Stimulated activated CD4-positive, alpha-beta T cell treated with anti-CD3 and anti-CD28 coated beads, Interleukin-1b, Interleukin-23, amount 100 ng/mL, for 1 hour (primary cell): ENCODE data around the gene OAS1.
"Not testable (repeated sequence)": the region's sequence is repeated elsewhere in the genome, so short reads cannot be mapped to it uniquely, and the experiment has no call there.

Experiments used
- DNase-seq, 2 donors: peaks; one replicate each; pipeline ENCODE4 v3.0.0-alpha.2; 2020; ENCODE audit warnings: low read depth in 2 of 2

OAS1 gene

DNA sequence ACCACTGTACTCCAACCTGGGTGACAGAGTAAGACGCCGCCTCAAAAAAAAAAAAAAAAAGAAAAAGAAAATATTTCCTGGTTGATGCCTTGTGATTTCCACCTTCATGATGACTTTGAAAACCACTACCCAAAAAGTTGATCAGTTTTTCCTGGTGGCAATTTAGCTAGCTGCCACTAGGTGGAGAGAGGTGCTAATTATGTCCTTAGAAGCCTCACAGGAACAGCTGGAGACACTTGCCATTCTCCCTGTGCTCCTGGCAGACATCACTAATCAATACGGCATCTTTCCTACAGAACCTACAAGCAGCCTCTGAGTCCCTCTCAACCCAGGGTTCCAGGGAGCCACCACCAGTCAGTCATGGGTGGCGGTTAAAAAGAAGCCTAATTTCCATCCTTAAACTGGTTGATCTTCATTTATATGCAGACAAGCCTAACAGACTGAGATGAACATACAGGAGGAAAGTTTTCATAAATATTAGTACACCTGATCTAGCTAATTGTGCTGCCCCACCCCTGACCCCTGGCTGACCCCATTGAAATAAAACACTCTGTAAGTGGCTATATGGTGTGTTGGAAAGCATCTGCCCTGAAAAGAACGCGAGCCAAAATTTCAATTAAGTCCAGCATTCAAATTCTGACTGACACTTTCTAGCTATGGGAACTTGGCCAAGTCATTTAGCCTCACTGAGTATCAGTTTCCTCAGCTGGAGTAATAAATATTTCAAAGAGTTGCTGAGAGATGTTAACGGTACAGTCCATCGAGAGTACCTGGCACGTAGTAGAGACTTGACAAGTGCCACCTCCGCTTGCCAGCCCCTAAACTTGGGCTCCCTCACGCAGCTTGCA is 6.2 kb upstream of the OAS1 start:
- no peak for DNase-seq

DNA sequence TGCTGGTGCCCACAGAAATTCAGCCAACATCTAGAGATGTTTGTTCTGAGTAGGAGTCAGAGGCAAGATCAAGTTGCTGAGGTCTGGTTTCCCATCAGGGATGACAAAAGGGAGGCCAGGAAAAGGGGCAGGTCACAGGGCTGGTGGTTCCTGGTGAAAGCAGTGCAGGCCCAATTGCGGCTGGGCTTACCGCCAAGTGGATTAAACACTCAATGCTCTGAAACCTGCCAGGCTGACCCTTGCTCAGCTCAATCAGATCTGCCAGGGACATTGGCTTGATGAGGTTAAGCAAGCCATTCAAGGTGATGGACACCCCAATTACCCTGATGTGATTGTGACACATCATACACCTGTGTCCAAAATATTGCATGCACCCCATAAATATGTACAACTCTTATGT is 5.5 kb upstream of the OAS1 start:
- DNase-seq: no peak

DNA sequence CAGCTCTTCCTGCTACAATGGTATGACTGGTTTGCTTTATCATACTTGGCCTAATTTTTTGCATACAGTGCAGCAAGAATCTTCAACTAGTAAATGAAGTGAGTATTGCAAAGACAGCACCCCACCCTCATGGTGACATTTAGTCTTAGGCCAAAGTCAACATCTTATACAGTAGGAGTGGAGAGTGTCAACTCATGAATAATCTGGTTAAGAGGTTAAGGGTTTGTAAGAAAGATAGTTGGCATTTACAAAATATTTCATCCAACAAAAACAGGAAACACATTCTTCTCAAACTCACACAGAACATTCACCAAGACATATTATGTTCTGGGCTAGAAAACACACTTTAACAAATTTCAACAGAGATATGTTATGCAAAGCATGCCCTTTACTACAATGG is 2.2 kb upstream of the OAS1 start:
- DNase-seq: no peak

DNA sequence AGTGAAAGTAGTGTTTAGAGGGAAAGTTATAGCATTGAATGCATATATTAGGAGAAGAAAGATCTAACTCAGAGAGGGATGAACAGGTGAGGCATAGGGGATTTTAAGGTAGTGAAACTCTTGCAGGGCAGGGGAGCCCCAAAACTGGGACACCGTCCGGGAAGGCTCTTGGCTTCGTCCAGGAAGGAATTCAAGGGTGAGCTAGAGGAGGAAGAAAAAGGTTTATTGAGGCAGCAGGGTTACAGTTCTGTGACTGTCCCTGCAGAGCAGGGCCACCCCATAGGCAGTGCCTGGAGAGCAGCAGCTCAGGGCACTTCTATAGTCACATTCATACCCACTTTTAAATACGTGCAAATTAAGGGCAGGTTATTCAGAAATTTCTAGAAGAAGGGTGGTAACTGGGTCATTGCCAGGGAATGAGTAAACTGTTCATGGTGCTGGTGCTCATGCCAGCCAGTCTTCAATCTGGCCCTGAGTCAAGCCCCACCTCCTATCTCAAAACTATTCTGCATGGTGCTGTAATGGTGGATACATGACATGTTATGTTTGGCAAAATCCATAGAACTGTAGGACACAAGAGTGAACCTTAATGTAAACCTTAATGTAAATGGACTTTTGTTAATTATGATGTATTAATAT is 1.2 kb upstream of the OAS1 start:
- no peak for DNase-seq

DNA sequence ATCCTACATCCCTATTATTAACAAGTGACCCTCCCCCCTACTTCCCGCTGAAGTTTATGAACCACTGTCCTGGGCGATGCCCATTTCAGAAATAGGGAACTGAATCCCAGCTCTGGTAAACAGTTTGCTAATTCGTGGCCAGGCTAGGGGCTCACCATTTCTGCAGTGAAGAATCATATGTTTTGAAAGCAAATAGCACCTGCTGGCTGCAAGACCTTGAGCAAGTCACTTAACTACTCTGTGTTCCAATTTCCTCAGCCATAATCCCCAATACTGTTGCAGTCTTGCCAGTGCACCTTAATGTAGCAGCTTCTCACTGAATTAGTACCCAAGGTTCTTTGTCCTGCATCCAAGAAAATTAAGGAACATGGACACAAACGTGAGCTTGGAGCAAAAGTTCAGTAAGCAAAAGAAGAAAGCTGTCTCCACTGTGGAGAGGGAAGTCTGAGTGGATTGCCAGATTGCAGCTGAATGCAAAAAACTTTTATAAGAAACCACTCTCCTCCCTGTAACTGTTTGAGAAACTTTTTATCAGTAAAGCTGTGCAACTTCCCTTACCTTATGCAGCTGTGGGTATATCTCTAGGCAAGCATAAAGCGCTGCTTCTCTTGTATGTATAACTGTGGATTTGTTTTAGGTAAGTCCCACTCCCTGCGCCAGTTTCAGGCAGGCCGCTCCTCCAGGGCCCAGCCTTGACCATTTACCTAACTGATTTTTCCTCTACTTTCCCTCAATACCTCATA is 824 bp downstream of the OAS1 start:
- no peak for DNase-seq

DNA sequence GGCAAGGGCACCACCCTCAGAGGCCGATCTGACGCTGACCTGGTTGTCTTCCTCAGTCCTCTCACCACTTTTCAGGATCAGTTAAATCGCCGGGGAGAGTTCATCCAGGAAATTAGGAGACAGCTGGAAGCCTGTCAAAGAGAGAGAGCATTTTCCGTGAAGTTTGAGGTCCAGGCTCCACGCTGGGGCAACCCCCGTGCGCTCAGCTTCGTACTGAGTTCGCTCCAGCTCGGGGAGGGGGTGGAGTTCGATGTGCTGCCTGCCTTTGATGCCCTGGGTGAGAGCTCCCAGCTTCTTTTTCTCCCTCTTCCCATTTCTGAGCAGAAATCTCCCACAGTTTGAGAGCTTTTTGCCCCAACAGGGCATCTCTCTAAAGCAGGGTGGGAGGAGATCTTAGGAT is 1.8 kb downstream of the OAS1 start:
- no peak for DNase-seq

DNA sequence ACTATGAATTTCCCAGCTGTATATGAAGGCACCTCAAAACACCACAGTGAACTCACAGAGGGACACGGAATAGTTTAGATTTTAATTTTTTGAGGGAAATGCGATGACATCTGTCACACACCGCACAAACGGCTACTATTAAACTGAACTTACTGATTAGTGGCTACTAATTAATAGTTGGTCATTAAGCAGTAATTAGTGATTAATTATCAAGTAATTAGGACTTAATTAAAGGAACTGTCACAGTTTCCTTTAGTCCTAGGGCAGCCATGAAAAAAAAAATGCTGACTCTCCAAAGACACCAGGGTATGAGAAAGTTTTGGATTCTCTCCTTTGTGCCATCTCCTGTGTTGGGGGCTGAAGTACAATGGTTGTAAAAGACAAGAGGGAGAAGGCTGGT is 2.9 kb downstream of the OAS1 start:
- no peak for DNase-seq

DNA sequence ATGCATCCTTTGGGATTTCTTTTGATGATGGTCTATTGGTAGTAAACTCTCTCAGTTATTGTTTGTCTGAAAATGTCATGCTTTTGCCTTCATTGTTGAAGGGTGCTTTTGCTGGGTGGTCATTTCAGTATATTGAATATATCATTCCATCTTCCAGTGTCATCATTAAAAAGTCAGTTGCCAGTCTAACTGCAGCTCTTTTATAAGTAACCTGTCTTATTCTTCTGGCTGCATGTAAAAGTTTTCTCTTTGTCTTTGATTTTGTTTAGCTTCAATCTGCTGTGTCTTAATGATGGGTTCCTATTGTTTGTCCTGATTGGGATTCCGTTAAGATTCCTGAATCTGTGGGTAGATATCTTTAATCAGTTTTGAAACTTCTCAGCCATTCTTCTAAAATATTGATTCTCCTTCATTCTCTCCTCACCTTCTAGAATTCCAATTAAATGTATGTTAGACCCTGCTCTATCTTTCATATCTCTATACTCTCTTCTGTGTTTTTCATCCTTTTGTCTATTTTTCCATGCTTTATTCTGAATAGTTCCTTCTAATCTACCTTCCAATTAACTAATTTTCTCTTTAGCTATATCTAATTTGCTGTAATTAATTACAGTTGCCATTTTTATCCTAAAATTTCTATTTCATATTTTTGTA is 6.4 kb downstream of the OAS1 start:
- no peak for DNase-seq

DNA sequence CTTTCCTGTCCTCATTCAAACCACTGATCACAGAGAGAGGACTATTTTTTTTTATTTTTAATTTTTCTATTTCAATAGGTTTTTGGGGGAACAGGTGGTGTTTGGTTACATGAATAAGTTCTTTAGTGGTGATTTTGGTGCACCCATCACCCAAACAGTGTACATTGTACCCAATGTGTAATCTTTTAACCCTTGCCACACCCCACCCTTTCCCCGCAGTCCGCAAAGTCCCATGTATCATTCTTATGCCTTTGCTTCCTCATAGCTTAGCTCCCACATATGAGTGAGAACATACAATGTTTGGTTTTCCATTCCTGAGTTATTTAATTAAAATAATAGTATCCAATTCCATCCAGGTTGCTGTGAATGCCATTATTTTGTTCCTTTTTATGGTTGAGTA is 7.1 kb downstream of the OAS1 start:
- DNase-seq: not testable (repeated sequence)

DNA sequence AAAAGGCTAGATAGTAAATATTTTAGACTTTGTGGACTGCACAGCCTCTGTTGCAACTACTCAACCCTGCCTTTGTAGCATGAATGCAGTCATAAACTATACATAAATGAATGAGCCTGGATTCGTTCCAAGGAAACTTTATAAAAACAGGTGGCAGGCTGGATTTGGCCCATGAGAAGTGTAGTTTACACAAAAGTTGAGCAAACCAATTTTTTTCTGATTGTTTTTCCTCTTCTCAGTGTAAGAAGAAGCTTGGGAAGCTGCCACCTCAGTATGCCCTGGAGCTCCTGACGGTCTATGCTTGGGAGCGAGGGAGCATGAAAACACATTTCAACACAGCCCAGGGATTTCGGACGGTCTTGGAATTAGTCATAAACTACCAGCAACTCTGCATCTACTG is 9.5 kb downstream of the OAS1 start:
- no peak for DNase-seq

DNA sequence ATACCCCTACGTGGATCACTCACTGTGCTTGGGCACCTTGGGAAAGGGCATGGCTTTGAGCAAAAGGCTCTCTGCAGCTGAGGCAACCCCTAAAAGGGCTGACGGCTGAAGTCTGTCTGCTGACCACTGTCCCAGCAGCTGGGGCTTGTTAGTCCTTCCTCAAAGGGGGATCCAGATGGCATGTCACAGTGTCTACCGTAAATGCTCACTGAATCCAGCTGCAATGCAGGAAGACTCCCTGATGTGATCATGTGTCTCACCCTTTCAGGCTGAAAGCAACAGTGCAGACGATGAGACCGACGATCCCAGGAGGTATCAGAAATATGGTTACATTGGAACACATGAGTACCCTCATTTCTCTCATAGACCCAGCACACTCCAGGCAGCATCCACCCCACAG is 12.4 kb downstream of the OAS1 start:
- no peak for DNase-seq

DNA sequence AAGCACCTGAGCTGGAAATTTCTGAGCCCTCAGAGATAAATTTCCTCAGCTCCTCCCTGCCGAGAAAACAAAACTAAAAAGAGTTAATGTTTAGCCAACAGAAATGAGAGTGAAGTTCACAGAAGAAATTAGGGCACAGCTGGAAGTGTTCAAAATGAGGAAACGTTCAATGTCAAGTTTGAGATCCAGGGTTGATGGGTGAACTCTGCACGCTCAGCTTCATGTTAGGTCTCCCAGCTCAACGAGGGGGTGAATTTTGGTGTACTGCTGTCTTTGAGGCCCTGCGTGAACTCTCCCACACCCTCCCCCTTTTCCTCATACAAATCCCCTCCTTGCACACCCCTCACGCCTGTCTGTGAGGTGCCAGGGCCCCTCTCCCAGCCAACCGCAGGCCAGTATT is 18.2 kb downstream of the OAS1 start:
- no peak for DNase-seq

DNA sequence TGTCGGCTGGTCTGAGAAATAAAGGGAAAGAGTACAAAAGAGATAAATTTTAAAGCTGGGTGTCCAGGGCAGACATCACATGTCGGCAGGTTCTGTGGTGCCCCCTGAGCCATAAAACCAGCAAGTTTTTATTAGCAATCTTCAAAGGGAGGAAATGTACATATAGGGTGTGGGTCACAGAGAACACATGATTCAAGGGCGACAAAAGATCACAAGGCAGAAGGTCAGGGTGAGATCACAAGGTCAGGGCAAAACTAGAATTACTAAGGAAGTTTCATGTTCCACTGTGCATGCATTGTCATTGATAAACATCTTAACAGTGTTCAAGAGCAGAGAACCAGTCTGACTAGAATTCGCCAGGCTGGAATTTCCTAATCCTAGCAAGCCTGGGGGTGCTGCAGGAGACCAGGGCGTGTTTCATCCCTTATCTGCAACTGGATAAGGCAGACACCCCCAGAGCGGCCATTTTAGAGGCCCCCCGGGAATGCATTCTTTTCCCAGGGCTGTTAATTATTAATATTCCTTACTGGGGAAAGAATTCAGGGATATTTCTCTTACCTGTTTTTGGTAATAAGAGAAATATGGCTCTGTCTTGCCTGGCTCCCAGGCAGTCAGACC is 19.8 kb downstream of the OAS1 start:
- DNase-seq: not testable (repeated sequence)

DNA sequence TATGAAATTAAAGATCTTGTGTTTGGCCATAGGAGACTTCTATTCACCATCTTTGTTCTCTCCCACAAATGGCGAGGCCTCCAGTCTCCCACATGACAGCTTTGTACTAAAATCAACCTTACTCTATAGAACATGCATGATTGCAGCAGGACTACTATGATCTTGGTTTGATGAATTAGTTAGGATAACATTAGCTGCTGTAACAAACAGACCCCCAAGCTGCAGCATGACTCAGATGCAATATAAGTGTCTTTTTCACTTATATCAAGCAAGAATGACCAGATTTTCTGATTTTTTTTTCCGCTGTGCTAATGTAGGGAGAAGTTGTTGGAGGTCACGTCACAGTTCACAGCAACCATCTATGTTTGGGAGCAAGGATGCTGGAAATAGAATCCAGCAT is 20.7 kb downstream of the OAS1 start:
- DNase-seq: no peak

DNA sequence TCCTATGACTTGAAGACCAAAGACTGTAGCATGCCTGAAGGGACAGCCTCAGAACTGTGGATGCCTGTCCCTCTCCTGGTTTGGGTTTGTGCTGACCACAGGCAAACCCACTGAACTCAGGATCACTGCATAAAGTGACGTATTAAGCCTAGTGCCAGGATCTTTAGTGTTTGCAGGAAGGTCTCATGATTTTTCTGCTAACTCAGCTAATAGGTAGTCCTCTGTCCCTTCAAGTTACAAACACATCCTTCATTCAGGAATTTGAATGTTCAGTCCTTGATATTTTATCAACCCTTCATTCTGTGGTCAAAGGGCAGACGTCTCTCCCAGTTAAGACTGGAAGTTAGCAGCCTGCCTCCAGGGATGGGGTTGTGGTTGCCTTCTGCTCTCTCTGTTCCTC is 21.2 kb downstream of the OAS1 start:
- no peak for DNase-seq

DNA sequence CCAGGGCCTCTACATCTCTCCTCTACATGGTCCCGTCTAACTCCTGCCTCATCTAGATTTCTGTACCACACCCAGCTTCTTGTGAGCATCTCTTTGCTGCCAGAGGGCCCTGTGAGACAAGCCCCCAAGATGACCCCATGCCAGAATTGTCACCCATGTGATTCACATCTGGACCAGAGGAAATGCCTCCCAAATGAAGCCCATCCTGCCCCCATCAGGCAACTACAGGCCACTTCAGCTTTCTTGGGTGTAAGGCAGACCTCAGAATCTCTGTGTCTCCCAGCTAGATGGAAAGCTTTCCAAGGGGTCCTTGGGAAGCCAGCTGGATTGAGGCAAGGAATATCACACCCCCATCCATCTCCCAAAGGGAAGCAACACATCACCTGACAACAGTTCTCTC is 22.2 kb downstream of the OAS1 start:
- DNase-seq: no peak

DNA sequence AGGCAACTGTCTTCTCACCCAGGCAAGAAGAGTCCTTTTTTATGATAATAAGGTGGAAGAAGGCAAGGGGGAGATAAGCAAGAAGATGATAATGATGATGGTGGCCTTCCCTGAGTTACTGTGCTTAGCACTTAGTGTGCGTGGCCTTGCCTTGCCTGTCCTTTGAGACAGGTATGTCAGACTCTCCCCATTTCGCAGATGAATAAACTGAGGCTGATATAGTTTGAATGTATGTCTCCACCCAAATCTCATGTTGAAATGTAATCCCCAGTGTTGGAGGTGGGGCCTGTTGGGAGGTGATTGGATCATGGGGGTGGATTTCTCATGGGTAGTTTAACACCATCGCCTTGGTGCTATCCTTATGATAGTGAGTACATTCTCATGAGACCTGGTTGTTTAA is 23.0 kb downstream of the OAS1 start:
- no peak for DNase-seq

DNA sequence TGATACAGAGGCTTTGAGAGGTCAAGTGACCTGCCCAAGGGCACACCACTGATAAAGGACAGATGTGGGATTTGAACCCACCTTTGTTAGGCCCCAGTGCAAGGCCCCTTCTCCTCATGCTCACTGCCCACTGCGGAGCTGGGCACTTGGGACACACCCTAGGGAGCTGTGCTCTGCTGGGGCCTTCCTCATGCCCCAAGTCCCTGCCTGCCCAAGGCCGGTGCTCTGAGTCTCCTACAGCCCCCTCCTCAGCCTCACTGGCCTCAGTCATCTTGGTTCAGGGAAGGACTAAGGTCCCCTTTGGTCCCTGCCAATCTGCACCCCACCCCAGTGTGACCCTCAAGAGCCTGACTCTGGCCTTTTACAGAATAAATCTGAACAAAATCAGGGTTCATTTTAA is 23.6 kb downstream of the OAS1 start:
- DNase-seq: no peak

DNA sequence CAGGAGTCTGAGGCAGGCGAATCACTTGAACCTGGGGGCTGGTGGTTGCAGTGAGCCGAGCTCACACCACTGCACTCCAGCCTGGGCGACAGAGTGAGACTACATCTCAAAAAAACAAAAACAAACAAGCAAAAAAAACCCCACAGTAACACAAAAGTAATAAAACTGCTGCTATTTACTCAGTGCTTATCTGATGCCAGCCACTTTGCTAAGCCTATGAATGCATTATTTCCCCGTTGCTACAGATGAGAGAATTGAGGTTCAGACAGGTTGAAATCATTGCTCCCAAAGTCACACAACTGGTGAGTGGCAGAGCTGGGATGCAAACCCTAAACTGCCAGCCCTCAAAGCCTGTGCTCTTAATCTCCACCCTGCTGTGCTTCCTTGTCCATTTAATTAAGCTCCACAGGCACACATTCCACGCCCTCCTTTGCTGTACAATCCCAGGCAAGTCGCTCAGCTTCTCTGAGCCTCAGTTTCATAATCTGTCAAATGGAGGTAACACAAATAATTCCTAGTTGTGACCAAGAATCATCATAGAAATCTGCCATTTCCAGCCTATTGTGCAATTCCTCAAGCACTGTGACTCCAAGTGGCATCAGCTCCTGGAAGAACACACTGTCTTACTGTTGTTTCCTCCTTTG is 25.8 kb downstream of the OAS1 start:
- DNase-seq: no peak

DNA sequence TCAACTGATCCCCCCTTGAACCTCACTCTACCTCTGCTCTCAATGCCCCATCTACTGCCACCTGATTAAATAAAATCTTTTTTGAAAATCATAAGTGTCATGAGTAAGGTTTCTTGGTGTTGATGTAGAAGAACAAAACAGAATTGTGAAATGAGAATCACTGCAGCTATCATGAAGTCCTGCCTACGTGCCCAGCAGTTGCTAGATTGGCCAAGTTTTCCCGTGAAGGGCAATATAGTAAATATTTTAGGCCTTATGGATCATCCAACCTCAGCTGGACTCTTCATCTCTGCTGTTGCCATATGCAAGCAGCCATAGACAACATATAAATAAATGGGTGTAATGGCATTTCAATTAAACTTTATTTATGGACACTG is 26.4 kb downstream of the OAS1 start:
- DNase-seq: no peak

DNA sequence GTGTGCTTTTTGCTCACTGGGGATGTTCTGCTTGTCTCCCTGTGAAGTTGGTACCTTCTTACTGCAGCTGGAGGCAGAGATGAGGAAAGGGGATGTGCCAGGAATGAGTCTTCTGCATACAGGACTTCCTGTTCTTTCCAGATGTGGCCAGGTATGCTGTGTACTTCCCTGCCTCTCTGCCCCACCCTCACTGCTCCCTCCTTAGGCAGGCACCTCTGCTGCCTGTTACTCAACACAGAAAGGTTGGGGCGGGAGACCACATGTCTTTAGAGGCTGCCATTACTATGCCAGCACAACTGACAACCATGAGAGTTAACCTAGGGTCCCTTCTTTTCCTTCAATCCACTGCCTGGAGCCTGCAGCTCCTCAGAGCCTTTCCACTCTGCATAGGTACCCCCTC is 29.5 kb downstream of the OAS1 start:
- DNase-seq: no peak

DNA sequence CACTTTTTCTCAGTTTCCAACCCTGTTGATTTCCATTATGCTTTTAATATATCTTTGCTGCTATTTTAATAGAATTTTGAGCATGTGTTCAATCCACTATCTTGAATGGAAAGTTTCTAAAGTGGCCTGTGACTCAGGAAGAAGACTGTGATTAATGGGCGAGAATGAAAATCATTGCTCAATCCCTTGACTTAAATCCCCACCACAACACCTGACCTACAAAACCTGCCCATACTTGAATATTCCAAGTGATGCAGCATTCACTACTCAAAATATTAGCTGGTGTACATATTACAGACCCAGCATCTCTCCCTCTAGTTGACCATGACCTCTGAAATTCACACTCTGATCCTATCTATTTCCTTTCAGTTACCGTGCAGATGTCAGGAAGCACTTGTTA is 30.2 kb downstream of the OAS1 start:
- no peak for DNase-seq
